Muscle layer of duodenum (tissue), 2 donors: Measurements from ENCODE around the gene DUSP6.

Experiments used
- H3K27ac ChIP-seq: one replicate; pipeline ENCODE4 v1.7.0; 2013; ENCODE audit warnings: mild to moderate bottlenecking, low read length
- H3K27me3 ChIP-seq: one replicate; pipeline ENCODE4 v1.7.0; 2013; ENCODE audit warnings: low read depth, mild to moderate bottlenecking, control low read depth, low read length
- H3K36me3 ChIP-seq, 2 donors: one replicate each; pipeline ENCODE4 v1.7.0; 2013; ENCODE audit warnings: low read length in 2 of 2, control low read depth in 1 of 2, mild to moderate bottlenecking in 1 of 2; ENCODE audit not compliant: insufficient read depth in 2 of 2, control insufficient read depth in 1 of 2
- H3K4me1 ChIP-seq, 2 donors: one replicate each; pipeline ENCODE4 v1.7.0; 2013; ENCODE audit warnings: low read length in 2 of 2, mild to moderate bottlenecking in 2 of 2, control low read depth in 1 of 2, moderate library complexity in 1 of 2; ENCODE audit not compliant: insufficient read depth in 2 of 2, control insufficient read depth in 1 of 2
- H3K4me3 ChIP-seq, 2 donors: one replicate each; pipeline ENCODE4 v1.7.0; 2013; ENCODE audit warnings: low read length in 2 of 2, low read depth in 1 of 2, mild to moderate bottlenecking in 1 of 2
- H3K9me3 ChIP-seq, 2 donors: one replicate each; pipeline ENCODE4 v1.7.0; 2013; ENCODE audit warnings: low read length in 2 of 2, control low read depth in 1 of 2, mild to moderate bottlenecking in 1 of 2; ENCODE audit not compliant: control insufficient read depth in 1 of 2
- donor health status: healthy.

The DUSP6 gene, protein sequence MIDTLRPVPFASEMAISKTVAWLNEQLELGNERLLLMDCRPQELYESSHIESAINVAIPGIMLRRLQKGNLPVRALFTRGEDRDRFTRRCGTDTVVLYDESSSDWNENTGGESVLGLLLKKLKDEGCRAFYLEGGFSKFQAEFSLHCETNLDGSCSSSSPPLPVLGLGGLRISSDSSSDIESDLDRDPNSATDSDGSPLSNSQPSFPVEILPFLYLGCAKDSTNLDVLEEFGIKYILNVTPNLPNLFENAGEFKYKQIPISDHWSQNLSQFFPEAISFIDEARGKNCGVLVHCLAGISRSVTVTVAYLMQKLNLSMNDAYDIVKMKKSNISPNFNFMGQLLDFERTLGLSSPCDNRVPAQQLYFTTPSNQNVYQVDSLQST

DNA sequence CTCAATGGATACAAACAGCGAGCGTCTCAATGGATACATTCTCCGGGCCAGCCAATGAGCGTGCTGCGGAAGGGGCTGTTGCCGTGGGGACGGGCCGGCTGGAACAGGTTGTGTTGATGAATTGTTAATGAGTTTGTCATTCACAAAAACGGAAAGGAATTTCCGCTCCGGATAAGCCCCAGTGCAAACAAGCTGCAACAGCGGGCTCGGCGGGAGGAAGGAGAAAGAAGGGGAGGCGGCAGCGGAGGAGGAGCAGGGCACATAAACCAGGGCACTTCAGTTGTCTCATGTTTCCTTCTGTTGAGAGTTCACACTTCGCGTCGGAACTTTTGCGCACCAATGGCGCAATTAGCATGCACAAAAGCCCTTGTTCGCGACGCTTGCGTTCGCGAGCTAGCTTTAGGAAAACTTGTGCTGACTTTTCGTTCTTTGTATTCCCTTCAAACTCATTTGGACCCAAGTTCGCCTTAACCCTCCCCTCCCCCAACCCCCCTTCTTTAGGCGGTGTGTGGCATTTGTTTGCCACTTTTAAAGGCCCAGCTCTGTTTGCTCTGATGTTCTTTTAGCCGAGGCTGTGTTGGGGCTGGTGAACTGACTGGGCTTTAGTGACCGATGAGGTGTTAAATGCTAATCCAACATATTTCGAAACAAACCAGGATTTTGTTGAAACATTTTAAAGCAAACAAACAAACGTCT is at the start of gene DUSP6:
Gene DUSP6, minus strand, starts transcription at position 10 of the 696 bp plus-strand sequence. CDS start 462 bp downstream, outside the sequence.
- no peaks in the 10 kb centered on the region for H3K9me3 ChIP-seq
- peak within 1 kb of the TSS; percentile 59 to 98 for H3K4me3 ChIP-seq
- peak within 1 kb of the TSS; percentile 98 for H3K27ac ChIP-seq
- no peaks in the 10 kb centered on the region for H3K27me3 ChIP-seq
- H3K36me3 ChIP-seq: peaks cover 15 to 17% of the 10 kb centered on the region in 2 donors
- H3K4me1 ChIP-seq: peaks cover 6 to 21% of the 10 kb centered on the region in 2 donors

DNA sequence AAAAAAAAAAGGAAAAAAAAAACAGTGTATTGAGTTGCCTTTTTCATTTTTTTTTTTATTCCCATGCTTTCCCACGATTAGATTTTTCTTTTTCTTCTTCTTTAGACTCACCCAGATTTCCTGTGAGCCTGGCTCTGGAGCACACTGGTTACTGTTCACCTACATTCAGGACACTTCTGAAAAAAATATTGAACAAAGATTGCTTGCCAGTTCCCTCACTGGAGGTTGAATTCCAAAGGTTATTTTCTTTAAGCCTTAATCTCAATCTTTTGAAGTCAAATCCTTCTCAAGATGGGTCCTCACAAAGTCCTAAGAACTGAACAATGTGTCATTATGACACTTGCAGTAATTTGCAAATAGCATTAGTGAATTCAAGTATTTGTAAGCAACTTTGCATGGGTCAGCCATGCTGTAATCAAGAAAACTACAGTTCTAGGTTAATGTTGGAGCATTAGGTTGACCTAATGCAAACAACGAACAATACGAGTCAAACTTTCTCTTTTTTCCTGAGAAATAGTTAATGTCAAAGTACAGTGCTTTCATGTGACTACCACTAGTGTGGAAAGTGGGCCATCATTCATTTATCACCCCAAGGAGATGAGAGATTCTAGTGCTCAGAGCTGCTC is 49.2 kb upstream of the DUSP6 start:
- no peaks in the 10 kb centered on the region for H3K27me3 ChIP-seq
- no peaks in the 10 kb centered on the region for H3K4me1 ChIP-seq
- H3K4me3 ChIP-seq: no peak overlapping the region
- H3K27ac ChIP-seq: no peak overlapping the region
- no peaks in the 10 kb centered on the region for H3K9me3 ChIP-seq
- no peaks in the 10 kb centered on the region for H3K36me3 ChIP-seq

DNA sequence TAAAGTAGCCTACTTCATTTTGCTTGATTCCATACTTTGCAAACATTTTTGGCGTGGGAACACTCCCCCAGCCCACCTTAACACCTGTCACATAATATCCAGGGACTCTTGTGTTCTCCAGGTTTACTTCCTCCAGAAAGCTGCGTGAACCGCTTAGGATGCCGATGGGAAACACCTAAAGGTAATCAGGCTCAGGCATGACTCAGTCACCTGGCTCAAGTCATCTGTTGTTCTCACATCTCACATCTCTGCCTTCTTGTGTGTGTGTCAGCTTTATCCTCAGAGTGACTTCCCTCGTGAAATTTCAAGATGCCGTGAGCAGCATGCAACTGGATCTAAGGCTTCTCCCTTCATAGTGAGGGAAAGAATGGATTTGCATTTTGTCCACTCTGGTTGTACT is 48.1 kb upstream of the DUSP6 start:
- no peaks in the 10 kb centered on the region for H3K4me1 ChIP-seq
- no peaks in the 10 kb centered on the region for H3K9me3 ChIP-seq
- no peak overlapping the region for H3K4me3 ChIP-seq
- H3K27ac ChIP-seq: no peak overlapping the region
- H3K27me3 ChIP-seq: no peaks in the 10 kb centered on the region
- no peaks in the 10 kb centered on the region for H3K36me3 ChIP-seq

DNA sequence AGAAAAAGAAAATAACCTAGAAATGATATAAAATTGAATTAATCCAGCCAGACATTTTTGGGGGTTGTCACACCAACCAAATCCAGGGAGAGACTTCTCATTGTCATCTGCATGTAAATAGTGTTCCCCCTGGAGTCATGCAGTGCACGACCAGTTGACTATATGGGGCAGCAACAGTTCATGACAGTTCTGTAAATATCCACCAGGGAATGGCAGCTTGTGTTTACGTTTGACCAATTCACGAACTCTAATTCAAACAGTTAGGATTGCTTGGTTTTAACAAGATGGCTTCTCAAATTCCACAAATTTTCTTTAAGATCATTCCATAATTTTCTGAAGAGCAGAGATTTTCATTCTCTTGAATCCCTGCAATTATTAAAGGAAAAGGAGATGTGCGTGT is 43.4 kb upstream of the DUSP6 start:
- Histone ChIP-seq H3K4me1 (peaks cover 0 to 2% of the 10 kb centered on the region in 2 donors), H3K27ac (no peak overlapping the region), H3K9me3 (no peaks in the 10 kb centered on the region), H3K27me3 (no peaks in the 10 kb centered on the region), H3K36me3 (no peaks in the 10 kb centered on the region), H3K4me3 (no peak overlapping the region)

DNA sequence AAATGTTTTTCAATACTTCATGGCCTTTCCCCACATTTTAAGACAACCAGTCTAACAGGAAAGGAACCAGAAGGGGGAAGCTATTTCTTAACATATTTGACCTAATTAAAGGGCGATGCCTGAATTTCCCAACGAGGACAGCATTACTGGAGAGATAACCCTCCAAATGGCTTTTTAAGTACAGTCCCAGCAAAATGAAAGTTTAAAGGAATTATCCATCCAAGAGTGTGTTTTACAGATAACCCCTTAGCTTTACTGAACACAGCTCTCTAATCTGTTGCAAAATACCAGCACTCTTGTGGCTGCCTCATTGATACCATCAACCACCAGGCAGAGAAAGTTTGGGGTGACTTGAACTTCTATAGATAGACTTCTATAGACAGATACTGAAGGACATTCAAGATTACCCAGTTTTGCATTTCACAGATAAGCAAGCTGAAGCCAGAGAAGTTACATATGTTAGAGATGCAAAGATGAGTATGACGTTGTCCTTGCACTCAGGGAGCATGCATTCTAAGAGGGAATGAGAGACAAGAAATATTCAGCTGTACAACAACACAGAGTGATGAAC is 41.3 kb upstream of the DUSP6 start:
- Histone ChIP-seq H3K27ac (no peak overlapping the region), H3K36me3 (no peaks in the 10 kb centered on the region), H3K4me1 (peaks cover 0 to 6% of the 10 kb centered on the region in 2 donors), H3K9me3 (no peaks in the 10 kb centered on the region), H3K4me3 (no peak overlapping the region), H3K27me3 (no peaks in the 10 kb centered on the region)

DNA sequence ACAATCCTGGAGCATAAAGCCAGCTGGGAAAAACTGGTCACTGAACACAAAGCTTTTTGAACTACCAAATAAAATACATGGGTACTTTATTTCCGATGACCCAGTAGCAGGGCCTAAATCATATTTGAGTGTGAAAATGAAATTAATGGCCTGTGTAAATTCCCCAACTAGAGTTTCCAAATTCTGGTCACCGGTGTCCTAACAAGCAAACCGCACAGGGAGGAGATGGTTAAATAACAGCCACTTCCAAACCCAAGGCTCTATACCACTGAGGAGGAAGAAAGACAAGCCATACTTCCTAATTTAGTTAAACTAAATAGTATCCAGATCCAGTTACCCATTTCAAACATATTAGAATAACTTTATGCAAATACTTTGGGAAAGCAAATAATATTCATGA is 40.1 kb upstream of the DUSP6 start:
- Histone ChIP-seq H3K4me3 (no peak overlapping the region), H3K36me3 (no peaks in the 10 kb centered on the region), H3K4me1 (peaks cover 3 to 6% of the 10 kb centered on the region in 2 donors), H3K27me3 (no peaks in the 10 kb centered on the region), H3K27ac (no peak overlapping the region), H3K9me3 (no peaks in the 10 kb centered on the region)

DNA sequence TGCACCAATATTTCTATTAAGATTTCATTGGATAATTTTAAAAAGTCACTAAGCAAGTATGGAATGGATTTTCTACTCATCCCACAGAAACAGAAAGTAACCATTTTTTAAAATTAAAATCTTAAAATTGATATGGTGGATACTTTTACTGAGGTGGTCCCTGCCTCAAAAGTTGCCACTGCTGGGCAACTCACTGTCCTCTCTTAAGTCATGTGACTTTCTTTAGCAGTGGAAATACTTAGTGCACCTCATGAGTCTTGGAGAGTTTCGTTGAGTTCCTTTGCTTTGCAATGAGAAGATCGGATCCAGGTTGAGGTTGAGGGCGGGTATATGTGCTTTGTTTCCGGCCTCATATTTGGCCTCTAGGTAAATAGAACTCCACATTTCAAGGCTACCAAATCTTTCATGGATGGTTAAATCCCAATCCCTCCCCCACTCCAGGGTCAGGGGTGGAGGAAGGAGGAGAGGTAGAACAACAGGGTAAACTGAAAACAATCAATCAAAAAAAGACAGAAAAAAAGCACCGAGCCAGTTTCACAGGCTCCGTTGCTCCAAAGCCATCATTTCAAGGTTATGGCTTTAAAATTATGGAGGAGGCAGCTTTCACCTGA is 39.5 kb upstream of the DUSP6 start:
- H3K4me3 ChIP-seq: no peak overlapping the region
- H3K4me1 ChIP-seq: peaks cover 6 to 8% of the 10 kb centered on the region in 2 donors
- no peaks in the 10 kb centered on the region for H3K9me3 ChIP-seq
- H3K27me3 ChIP-seq: no peaks in the 10 kb centered on the region
- H3K27ac ChIP-seq: no peak overlapping the region
- H3K36me3 ChIP-seq: no peaks in the 10 kb centered on the region

DNA sequence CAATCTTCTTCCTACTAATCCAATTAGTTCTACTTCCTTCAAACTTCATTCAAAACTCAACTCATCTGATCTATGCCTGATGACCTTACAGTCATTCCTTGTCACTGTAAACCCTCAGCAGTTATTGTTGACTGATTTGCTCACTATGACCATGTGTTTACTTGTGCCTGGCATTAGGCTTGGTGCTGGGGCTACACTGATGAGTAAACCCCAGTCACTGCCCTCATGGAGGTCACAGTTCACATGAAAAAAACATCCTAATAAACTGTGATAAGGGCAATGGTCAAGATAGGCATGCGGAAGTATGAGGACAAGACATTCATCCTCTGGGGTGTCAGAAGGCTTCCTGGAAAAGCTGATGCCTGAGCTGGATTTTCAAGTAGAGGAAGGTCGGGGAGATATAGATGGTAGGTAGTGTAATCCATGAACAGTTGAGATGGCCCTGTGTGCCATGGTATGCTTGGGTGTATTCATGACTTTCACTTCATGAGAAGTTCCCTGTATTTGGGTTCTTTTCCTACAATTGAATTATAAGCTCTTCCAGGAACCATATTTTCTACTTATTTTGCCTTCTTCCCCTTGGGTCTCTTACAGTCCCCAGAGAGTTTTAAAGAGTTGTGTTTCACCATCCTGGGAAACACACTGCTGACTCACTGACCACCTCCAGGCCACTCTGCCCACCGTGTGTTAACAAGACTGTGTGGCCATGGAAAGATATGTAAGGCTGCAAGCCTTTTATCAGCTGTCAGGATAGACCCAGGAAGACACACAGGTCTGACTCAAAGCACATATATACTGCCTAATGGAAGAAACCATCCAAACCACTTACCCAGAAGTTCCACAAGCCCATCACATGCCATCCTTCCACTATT is 38.7 kb upstream of the DUSP6 start:
- Histone ChIP-seq H3K27ac (peak overlapping the region; percentile 47), H3K27me3 (no peaks in the 10 kb centered on the region), H3K36me3 (no peaks in the 10 kb centered on the region), H3K9me3 (no peaks in the 10 kb centered on the region), H3K4me3 (no peak overlapping the region), H3K4me1 (peaks cover 8 to 10% of the 10 kb centered on the region in 2 donors)

DNA sequence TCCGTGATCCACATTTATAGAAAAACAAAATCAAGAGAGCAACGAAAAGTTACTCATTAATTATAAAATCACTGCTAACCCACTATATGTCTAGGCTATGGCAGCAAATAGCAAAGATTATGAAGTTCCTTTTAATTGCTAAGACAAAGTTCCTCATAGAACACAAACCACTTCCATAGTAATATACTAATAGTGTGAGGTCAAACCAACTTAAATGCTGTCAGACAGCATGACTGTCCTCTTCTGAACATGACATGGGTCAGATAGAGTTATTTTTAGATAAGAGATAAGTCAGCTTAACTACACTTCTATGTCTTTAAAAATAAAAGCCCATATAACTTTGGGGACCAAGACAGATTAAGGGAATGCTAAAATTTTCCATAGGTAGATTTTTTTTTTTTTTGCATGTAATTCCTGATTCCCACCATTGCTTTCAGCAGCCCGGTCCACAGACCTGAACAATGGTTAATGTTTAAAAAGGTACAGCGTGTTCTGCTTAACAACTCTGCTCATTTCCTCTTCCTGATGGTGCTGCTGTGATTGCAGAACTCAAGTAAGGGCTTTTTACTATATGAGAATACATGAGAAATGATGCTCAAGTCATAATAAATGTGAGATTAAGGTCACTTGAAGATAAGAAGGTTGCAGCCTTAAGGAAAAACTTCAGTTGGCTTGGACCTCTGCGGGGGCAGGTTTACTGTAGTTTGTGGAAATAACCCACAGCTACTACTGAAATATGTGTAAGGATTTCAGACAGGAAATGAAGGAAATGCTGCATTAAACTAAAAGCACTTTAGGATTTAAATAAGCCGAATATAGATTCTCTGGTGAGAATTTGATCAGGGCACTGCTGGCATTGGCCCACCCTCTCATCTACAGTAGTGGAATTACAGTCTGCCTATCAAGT is 37.7 kb upstream of the DUSP6 start:
- H3K27ac ChIP-seq: peak overlapping the region; percentile 47
- H3K9me3 ChIP-seq: no peaks in the 10 kb centered on the region
- H3K36me3 ChIP-seq: no peaks in the 10 kb centered on the region
- H3K27me3 ChIP-seq: no peaks in the 10 kb centered on the region
- peaks cover 11 to 14% of the 10 kb centered on the region in 2 donors for H3K4me1 ChIP-seq
- H3K4me3 ChIP-seq: no peak overlapping the region

DNA sequence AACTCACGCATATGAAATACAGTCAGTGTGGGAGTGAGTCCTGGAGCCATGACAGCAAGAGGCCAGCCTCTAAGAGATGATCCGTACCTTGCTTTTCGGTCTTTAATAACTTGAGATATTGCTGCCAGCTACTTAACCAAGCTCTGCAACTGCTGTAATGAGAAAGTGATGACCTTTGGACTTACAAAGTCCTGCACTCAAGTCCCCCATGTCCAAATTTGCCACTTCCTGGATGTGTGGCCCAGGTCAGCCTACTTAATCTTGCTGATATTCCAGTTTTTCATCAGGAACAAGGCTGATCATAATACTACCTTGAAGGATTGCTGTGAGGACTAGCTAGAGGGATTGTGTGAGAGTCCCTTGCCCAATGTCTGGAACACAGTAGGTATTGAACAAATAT is 33.8 kb upstream of the DUSP6 start:
- H3K4me3 ChIP-seq: no peak overlapping the region
- no peaks in the 10 kb centered on the region for H3K36me3 ChIP-seq
- H3K4me1 ChIP-seq: peaks cover 30 to 36% of the 10 kb centered on the region in 2 donors
- H3K27ac ChIP-seq: peak overlapping the region; percentile 6
- H3K27me3 ChIP-seq: no peaks in the 10 kb centered on the region
- no peaks in the 10 kb centered on the region for H3K9me3 ChIP-seq
